Body of pancreas (tissue), 4 donors: ENCODE results near the gene SELE. TPM values are rescaled to one million over a fixed set of nuclear protein-coding genes. Genes with fewer than 3 reads are reported as not detected.
"Not testable (repeated sequence)": the region's sequence is repeated elsewhere in the genome, so short reads cannot be mapped to it uniquely, and the experiment has no call there.

Experiments used
- ATAC-seq: fragments of 150-250 bp; one replicate; pipeline ENCODE4 v1.9.1; 2016
- DNase-seq, 4 donors: peaks; one replicate each; pipeline ENCODE4 v3.0.0-alpha.2; 2019
- H3K27ac ChIP-seq, 4 donors: fragments of 200-600 bp; sonication (generic); 1 replicate in 3 of 4; 2 replicates in 1 of 4; pipeline versions ENCODE4 v1.5.1 to v1.6.1; 2016 to 2019; ENCODE audit warnings: mild to moderate bottlenecking in 1 of 4, mixed read lengths in 1 of 4, moderate library complexity in 1 of 4
- H3K27me3 ChIP-seq, 2 donors: fragments of 200-600 bp; sonication (generic); one replicate each; pipeline ENCODE4 v1.6.0; 2016; ENCODE audit warnings: mild to moderate bottlenecking in 1 of 2
- H3K36me3 ChIP-seq, 2 donors: fragments of 200-600 bp; sonication (generic); replicated peaks in 1 of 2; 2 replicates each; pipeline ENCODE4 v1.5.1; 2016; ENCODE audit warnings: low read depth in 2 of 2; ENCODE audit not compliant: insufficient read depth in 1 of 2
- H3K4me1 ChIP-seq: fragments of 200-600 bp; sonication (generic); one replicate; pipeline ENCODE4 v1.6.0; 2016
- H3K4me3 ChIP-seq, 2 donors: fragments of 200-600 bp; sonication (generic); 1 replicate in 1 of 2; 2 replicates in 1 of 2; pipeline ENCODE4 v1.5.1; 2016 to 2019
- H3K9me3 ChIP-seq, 3 donors: fragments of 200-600 bp; sonication (generic); 1 replicate in 2 of 3; 2 replicates in 1 of 3; pipeline ENCODE4 v1.5.1; 2016
- CTCF ChIP-seq, 7 experiments: fragments of 450-650 bp in 4 of 7; fragments of 200-600 bp in 3 of 7; sonication (generic) in 3 of 7; IDR thresholded peaks; one replicate each; pipeline ENCODE4 v1.5.1; 2016 to 2019; ENCODE audit warnings: antibody characterized with exemption in 7 of 7
- POLR2A ChIP-seq, 3 donors: fragments of 450-650 bp; IDR thresholded peaks; one replicate each; pipeline ENCODE4 v1.6.1; 2016; ENCODE audit warnings: antibody characterized with exemption in 3 of 3, mild to moderate bottlenecking in 2 of 3
- WGBS, 2 donors: methylation state at CpG; one replicate each; pipeline ENCODE4 v1.1.5; 2017; 5-methylcytosine and 5-hydroxymethylcytosine counted together
- intact Hi-C: fragments of 100-400 bp; cut with DNase I; formaldehyde crosslinking; loops from one replicate; pipeline ENCODE4 v1.15.1; 2023
- total RNA-seq, 2 donors: library from RNA; depleted of rRNA; stranded (reverse); fragments of >200 nt; gene quantifications; one replicate each; pipeline ENCODE4 v1.1.0, GENCODE V29; 2016

Gene SELE
- total RNA-seq, 2 donors from 2014 or later: 1.3 TPM; not detected in 1

GRCh38 chr1:169726851-169727250 is 7.0 kb downstream of the SELE start:
- Histone ChIP-seq H3K27ac (no peak overlapping the region), H3K4me1 (no peaks in the 10 kb centered on the region), H3K27me3 (no peaks in the 10 kb centered on the region), H3K4me3 (no peak overlapping the region), H3K9me3 (no peaks in the 10 kb centered on the region), H3K36me3 (no peaks in the 10 kb centered on the region)
- no peak for DNase-seq
- WGBS, 2 donors: 61 to 62% methylated on average over 3 of the region's 3 CpGs
- intact Hi-C loops: no loop called here
- ATAC-seq: no peak
- TF ChIP-seq CTCF (IDR thresholded peaks at IDR 0.05) (no peak), POLR2A (IDR thresholded peaks at IDR 0.05) (no peak)

DNA sequence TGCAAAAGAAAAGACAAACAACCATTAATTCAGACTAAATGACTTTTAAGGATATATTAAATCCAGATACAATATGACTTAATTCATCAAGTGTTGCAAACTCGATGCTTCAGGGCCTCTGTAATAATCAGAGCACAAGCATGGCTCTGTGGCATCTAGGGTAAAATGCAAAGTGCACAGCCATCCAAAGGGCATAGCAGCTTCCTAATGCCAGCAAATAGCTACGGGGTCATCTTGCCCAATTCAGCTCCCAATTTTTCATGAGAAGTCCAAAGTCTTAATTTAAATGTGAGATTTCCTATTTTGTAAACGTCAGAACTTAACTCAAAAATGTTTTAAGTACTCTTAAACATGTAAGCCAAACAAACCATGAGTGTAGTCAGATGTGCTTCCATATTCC is 7.9 kb downstream of the SELE start:
- H3K27me3 ChIP-seq: no peaks in the 10 kb centered on the region
- no peaks in the 10 kb centered on the region for H3K36me3 ChIP-seq
- ATAC-seq: no peak
- no peak overlapping the region for H3K27ac ChIP-seq
- H3K4me1 ChIP-seq: no peaks in the 10 kb centered on the region
- intact Hi-C loops: no loop called here
- TF ChIP-seq POLR2A (IDR thresholded peaks at IDR 0.05) (no peak), CTCF (IDR thresholded peaks at IDR 0.05) (no peak)
- WGBS, 2 donors: 43 to 46% methylated on average over 3 of the region's 3 CpGs
- no peak overlapping the region for H3K4me3 ChIP-seq
- H3K9me3 ChIP-seq: no peaks in the 10 kb centered on the region
- DNase-seq: no peak

DNA sequence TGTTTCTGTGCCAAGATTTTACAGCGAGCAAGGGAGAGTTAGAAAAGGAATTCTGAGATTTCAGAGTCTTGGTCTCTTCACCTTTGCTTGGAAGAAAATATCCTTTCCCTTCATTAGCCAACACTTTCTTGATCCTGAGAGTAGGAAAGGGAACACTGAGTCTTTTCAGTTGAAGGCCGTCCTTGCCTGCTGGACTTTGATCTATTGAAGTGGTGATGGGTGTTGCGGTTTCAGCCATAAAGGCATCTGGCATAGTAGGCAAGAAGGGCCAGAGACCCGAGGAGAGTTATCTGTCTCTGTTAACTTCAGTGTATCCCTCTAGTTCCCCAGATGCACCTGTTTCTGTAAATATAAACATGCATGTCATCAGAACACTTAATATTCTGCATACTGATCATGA is 9.7 kb downstream of the SELE start:
- no peak for DNase-seq
- no peak overlapping the region for H3K4me3 ChIP-seq
- WGBS, 2 donors: 30 to 38% methylated on average over 4 of the region's 4 CpGs
- H3K9me3 ChIP-seq: no peaks in the 10 kb centered on the region
- no peaks in the 10 kb centered on the region for H3K27me3 ChIP-seq
- no peaks in the 10 kb centered on the region for H3K4me1 ChIP-seq
- TF ChIP-seq CTCF (IDR thresholded peaks at IDR 0.05) (no peak), POLR2A (IDR thresholded peaks at IDR 0.05) (no peak)
- H3K27ac ChIP-seq: no peak overlapping the region
- H3K36me3 ChIP-seq: no peaks in the 10 kb centered on the region
- intact Hi-C loops: no loop called here
- no peak for ATAC-seq

DNA sequence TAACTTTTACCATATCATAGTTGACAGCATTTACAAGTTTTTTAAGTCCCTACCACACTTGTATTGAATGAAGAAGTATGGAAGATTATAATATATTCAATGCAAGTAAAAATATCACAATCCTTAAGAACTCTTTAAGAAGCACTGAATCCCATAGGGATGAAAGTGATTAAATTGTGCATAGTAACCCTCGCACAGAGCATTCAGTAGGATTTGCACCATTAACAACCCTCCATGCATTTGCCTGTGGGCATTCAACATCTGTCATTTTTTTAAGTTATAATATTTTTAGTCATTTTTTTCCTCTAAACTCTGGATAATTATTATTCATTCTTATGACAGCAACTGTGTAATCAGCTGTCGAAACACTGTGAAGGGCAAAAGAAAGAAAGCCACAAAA is 10.1 kb downstream of the SELE start:
- intact Hi-C loops: no loop called here
- TF ChIP-seq POLR2A (IDR thresholded peaks at IDR 0.05) (no peak), CTCF (IDR thresholded peaks at IDR 0.05) (no peak)
- 58 to 65% methylated on average over 2 of the region's 2 CpGs for WGBS, 2 donors
- no peaks in the 10 kb centered on the region for H3K4me1 ChIP-seq
- no peaks in the 10 kb centered on the region for H3K27me3 ChIP-seq
- no peak overlapping the region for H3K4me3 ChIP-seq
- ATAC-seq: no peak
- no peak overlapping the region for H3K27ac ChIP-seq
- no peak for DNase-seq
- H3K9me3 ChIP-seq: no peaks in the 10 kb centered on the region
- no peaks in the 10 kb centered on the region for H3K36me3 ChIP-seq

GRCh38 chr1:169722779-169723178 is 11.1 kb downstream of the SELE start:
- TF ChIP-seq CTCF (IDR thresholded peaks at IDR 0.05): no peak
- TF ChIP-seq POLR2A (IDR thresholded peaks at IDR 0.05): no peak
- no peak for DNase-seq
- H3K9me3 ChIP-seq: no peaks in the 10 kb centered on the region
- H3K36me3 ChIP-seq: no peaks in the 10 kb centered on the region
- H3K4me1 ChIP-seq: no peaks in the 10 kb centered on the region
- intact Hi-C loops: no loop called here
- no peaks in the 10 kb centered on the region for H3K27me3 ChIP-seq
- no peak overlapping the region for H3K4me3 ChIP-seq
- no peak for ATAC-seq
- no peak overlapping the region for H3K27ac ChIP-seq

DNA sequence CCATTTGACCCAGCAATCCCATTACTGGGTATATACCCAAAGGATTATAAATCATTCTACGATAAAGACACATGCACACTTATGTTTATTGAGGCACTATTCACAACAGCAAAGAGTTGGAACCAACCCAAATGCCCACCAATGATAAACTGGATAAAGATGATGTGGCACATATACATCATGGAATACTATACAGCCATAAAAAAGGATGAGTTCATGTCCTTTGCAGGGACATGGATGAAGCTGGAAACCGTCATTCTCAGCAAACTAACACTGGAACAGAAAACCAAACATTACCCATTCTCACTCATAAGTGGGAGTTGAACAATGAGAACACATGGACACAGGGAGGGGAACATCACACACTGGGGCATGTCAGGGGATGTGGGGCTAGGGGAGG is 18.8 kb downstream of the SELE start:
- intact Hi-C loops: loop anchor here (10.0 kb wide), 1 partner anchor 160 kb away; no protein-coding TSS in a partner anchor
- not testable (repeated sequence) for H3K4me3 ChIP-seq, H3K36me3 ChIP-seq, H3K9me3 ChIP-seq, H3K27me3 ChIP-seq, DNase-seq, H3K4me1 ChIP-seq, H3K27ac ChIP-seq, ATAC-seq
- WGBS, 2 donors: 76 to 82% methylated on average over 2 of the region's 2 CpGs

DNA sequence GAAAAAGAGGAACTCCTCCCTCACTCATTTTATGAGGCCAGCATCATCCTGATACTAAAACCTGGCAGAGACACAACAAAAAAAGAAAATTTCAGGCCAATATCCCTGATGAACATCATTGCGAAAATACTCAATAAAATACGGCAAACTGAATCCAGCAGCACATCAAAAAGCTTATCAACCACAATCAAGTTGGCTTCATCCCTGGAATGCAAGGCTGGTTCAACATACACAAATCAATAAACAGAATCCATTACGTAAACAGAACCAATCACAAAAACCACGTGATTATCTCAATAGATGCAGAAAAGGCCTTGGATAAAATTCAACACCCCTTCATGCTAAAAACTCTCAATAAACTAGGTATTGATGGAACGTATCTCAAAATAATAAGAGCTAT is 20.8 kb downstream of the SELE start:
- intact Hi-C loops: loop anchor here (10.0 kb wide), 1 partner anchor 158 kb away; no protein-coding TSS in a partner anchor
- ATAC-seq, H3K4me1 ChIP-seq, H3K27me3 ChIP-seq, H3K9me3 ChIP-seq, DNase-seq, H3K36me3 ChIP-seq, H3K4me3 ChIP-seq, H3K27ac ChIP-seq: not testable (repeated sequence)
- 66 to 67% methylated on average over 5 of the region's 5 CpGs for WGBS, 2 donors
